Peyer's patch (tissue), 4 donors: ENCODE measurements around the gene FGF19. TPM values are rescaled to one million over a fixed set of nuclear protein-coding genes. Genes with fewer than 3 reads are reported as not detected.

ENCODE experiments used
- DNase-seq, 3 donors: peaks; one replicate each; pipeline ENCODE4 v3.0.0-alpha.2; 2017 to 2019
- H3K27ac ChIP-seq, 4 donors: fragments of 200-600 bp; sonication (generic); one replicate each; pipeline ENCODE4 v1.5.1; 2016 to 2019
- H3K27me3 ChIP-seq, 2 donors: fragments of 200-600 bp; sonication (generic); one replicate each; pipeline ENCODE4 v1.5.1; 2019
- H3K36me3 ChIP-seq, 3 donors: fragments of 200-600 bp; sonication (generic); one replicate each; pipeline ENCODE4 v1.5.1; 2016 to 2019
- H3K4me1 ChIP-seq, 4 donors: fragments of 200-600 bp; sonication (generic); one replicate each; pipeline ENCODE4 v1.5.1; 2016 to 2019
- H3K4me3 ChIP-seq, 4 donors: fragments of 200-600 bp; sonication (generic); 1 replicate in 3 of 4; 2 replicates in 1 of 4; pipeline ENCODE4 v1.5.1; 2016 to 2019; ENCODE audit warnings: mild to moderate bottlenecking in 1 of 4
- H3K9me3 ChIP-seq, 4 donors: fragments of 200-600 bp; sonication (generic); one replicate each; pipeline ENCODE4 v1.5.1; 2016 to 2019; ENCODE audit warnings: mild to moderate bottlenecking in 1 of 4
- POLR2A ChIP-seq, 2 donors: fragments of 450-650 bp; IDR thresholded peaks; one replicate each; pipeline ENCODE4 v1.5.1; 2017; ENCODE audit warnings: antibody characterized with exemption in 2 of 2, mild to moderate bottlenecking in 2 of 2, moderate library complexity in 2 of 2
- total RNA-seq, 4 donors: library from RNA; depleted of rRNA; stranded (reverse); fragments of >200 nt; gene quantifications; one replicate each; pipeline ENCODE4 v1.1.0, GENCODE V29; 2016
- TF ChIP-seq, protein P1 (sequence below), 6 experiments: fragments of 450-650 bp in 4 of 6; fragments of 200-600 bp in 2 of 6; sonication (generic) in 1 of 6; IDR thresholded peaks; one replicate each; pipeline ENCODE4 v1.5.1; 2017 to 2019; ENCODE audit warnings: antibody characterized with exemption in 6 of 6, mild to moderate bottlenecking in 3 of 6, moderate library complexity in 1 of 6

Gene FGF19
- total RNA-seq, 4 donors from 2014 or later = 3.2 to 4.9 TPM; not detected in 2

DNA sequence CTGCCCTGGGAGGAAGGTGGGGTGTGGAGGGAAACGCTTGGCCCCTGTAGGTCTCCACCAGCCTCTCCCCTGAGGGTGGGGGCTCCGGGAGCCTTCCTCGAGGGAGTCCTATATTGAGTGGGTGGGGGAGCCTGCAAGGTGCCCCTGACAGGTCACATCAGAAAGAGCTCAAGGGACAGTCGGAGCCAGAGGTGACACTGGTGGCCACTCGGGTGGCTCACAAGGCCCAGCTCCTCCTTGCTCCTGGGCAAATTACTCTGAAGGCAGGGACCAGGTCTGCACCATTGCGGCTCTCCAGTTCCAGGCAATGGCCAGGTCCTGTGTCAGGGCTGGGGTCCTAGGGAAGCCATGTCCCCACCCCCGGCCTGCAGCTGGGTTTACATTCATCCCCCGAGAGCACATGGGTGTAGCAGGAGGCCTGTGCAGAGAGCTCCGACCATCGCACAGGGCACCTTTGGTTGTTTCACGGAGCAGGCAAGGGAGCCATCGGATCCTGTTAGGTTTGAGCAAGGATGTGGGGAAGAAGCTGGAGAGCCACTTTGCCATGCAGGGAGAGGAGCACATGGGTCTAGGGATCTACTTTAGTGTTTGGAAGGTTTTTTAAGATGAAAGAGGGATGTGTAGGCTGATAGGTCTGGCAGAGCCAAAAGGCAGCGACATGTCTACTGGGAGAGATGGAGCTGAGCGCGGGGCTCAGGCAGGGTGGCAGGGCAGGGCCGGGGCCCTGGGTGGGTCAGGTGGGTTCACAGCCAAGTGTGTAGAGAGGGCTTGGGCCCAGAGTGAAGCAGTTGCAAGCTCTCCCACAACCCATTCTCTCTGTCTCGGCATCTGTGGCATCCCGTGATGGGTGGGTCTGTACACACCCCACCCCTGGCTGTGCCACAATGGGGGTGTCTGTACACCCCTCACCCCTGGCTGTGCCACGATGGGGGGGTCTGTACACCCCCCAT lies 48.1 kb downstream of the FGF19 start:
- DNase-seq = no peak
- H3K4me3 ChIP-seq = no peak overlapping the region
- no peaks in the 10 kb centered on the region for H3K27me3 ChIP-seq
- no peak for TF ChIP-seq POLR2A (IDR thresholded peaks at IDR 0.05)
- TF ChIP-seq, protein P1, sequence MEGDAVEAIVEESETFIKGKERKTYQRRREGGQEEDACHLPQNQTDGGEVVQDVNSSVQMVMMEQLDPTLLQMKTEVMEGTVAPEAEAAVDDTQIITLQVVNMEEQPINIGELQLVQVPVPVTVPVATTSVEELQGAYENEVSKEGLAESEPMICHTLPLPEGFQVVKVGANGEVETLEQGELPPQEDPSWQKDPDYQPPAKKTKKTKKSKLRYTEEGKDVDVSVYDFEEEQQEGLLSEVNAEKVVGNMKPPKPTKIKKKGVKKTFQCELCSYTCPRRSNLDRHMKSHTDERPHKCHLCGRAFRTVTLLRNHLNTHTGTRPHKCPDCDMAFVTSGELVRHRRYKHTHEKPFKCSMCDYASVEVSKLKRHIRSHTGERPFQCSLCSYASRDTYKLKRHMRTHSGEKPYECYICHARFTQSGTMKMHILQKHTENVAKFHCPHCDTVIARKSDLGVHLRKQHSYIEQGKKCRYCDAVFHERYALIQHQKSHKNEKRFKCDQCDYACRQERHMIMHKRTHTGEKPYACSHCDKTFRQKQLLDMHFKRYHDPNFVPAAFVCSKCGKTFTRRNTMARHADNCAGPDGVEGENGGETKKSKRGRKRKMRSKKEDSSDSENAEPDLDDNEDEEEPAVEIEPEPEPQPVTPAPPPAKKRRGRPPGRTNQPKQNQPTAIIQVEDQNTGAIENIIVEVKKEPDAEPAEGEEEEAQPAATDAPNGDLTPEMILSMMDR (IDR thresholded peaks at IDR 0.05) = no peak
- H3K27ac ChIP-seq = no peak overlapping the region
- H3K9me3 ChIP-seq = no peaks in the 10 kb centered on the region
- H3K4me1 ChIP-seq = no peaks in the 10 kb centered on the region
- peaks cover 0 to 30% (median 0%) of the 10 kb centered on the region in 3 donors for H3K36me3 ChIP-seq

DNA sequence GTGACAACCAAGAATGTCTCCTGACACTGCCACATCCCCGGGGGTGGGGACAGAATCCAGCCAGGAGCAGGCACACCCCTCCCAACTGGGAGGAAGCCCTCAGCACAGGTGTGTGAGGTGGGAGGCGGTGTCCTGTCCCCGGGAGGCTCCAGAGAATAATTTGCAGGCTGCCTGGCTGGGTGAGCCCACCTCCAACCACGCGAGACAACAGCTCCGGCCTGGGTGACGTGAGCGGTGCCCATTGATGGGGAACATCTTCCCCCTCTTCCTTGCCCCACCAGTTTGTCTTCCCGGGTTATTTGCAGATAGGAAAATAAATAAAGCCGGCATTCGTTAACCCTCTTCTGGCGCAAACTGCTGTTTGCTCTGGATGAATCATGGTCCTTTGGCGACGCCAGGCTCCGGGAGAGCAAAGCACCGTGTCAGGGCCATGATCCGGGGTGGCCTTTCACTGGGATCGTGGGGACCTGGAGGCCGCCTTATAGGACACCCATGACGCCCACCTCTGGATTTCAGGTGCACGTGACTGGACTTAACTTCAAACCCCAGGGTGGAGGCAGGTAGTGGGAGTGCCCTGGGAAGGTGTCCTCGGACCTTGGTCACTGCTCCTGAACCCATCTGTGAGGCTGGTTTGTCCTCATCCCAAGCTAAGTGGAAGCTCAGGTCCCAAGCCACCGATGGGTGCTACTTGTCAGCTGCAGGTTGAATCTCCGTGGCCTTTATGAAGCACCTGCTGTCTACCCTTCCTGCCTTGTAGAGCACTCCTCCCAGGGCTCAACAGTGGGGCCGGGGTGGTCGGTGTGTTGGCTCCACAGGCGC lies 49.0 kb downstream of the FGF19 start:
- no peaks in the 10 kb centered on the region for H3K27me3 ChIP-seq
- H3K36me3 ChIP-seq = peaks cover 0 to 39% (median 0%) of the 10 kb centered on the region in 3 donors
- TF ChIP-seq POLR2A (IDR thresholded peaks at IDR 0.05) = no peak
- TF ChIP-seq, protein P1 (IDR thresholded peaks at IDR 0.05) = no peak
- no peak overlapping the region for H3K27ac ChIP-seq
- DNase-seq = peak in 1 of 3 donors; percentile 54
- H3K4me1 ChIP-seq = no peaks in the 10 kb centered on the region
- no peak overlapping the region for H3K4me3 ChIP-seq
- no peaks in the 10 kb centered on the region for H3K9me3 ChIP-seq

DNA sequence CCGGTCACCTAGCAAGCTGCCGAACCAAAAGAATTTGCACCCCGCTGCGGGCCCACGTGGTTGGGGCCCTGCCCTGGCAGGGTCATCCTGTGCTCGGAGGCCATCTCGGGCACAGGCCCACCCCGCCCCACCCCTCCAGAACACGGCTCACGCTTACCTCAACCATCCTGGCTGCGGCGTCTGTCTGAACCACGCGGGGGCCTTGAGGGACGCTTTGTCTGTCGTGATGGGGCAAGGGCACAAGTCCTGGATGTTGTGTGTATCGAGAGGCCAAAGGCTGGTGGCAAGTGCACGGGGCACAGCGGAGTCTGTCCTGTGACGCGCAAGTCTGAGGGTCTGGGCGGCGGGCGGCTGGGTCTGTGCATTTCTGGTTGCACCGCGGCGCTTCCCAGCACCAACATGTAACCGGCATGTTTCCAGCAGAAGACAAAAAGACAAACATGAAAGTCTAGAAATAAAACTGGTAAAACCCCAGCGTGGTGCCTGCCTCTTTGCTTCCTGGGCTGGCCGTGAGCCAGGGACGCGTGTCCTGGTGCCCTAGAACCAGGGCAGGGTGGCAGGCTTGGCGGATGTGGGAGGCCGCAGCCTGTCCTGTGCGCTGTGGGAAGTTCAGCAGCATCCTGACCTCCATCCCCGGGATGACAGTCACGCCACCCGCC lies 49.7 kb downstream of the FGF19 start:
- H3K27ac ChIP-seq = no peak overlapping the region
- no peak for TF ChIP-seq POLR2A (IDR thresholded peaks at IDR 0.05)
- TF ChIP-seq, protein P1 (IDR thresholded peaks at IDR 0.05) = no peak

DNA sequence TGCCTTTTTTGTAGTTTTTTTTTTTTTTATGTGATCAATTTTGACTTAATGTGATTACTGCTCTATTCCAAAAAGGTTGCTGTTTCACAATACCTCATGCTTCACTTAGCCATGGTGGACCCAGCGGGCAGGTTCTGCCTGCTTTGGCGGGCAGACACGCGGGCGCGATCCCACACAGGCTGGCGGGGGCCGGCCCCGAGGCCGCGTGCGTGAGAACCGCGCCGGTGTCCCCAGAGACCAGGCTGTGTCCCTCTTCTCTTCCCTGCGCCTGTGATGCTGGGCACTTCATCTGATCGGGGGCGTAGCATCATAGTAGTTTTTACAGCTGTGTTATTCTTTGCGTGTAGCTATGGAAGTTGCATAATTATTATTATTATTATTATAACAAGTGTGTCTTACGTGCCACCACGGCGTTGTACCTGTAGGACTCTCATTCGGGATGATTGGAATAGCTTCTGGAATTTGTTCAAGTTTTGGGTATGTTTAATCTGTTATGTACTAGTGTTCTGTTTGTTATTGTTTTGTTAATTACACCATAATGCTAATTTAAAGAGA lies 50.3 kb downstream of the FGF19 start:
- Histone ChIP-seq H3K4me1 (no peaks in the 10 kb centered on the region), H3K36me3 (peaks cover 0 to 51% (median 0%) of the 10 kb centered on the region in 3 donors), H3K27ac (no peak overlapping the region)

More for the DNA sequence above, 49.7 kb downstream of the FGF19 start:
- DNase-seq = peak in 1 of 3 donors; percentile 35
- H3K27me3 ChIP-seq = no peaks in the 10 kb centered on the region
- H3K4me3 ChIP-seq = no peak overlapping the region
- H3K4me1 ChIP-seq = no peaks in the 10 kb centered on the region
- no peaks in the 10 kb centered on the region for H3K9me3 ChIP-seq
- peaks cover 0 to 44% (median 0%) of the 10 kb centered on the region in 3 donors for H3K36me3 ChIP-seq

More for the DNA sequence above, 50.3 kb downstream of the FGF19 start:
- H3K9me3 ChIP-seq = no peaks in the 10 kb centered on the region
- no peak overlapping the region for H3K4me3 ChIP-seq
- TF ChIP-seq POLR2A (IDR thresholded peaks at IDR 0.05) = no peak
- TF ChIP-seq, protein P1 (IDR thresholded peaks at IDR 0.05) = no peak
- DNase-seq = peak in 1 of 3 donors; percentile 12
- no peaks in the 10 kb centered on the region for H3K27me3 ChIP-seq
